HEK293 (cell line): ENCODE data around the gene TRMT61A.
"Not testable (repeated sequence)": the region's sequence is repeated elsewhere in the genome, so short reads cannot be mapped to it uniquely, and the experiment has no call there.

Source experiments
- CTCF ChIA-PET: fragments of 350-600 bp; formaldehyde crosslinking; extraction: SDS; loops from one replicate; lab custom pipeline; 2021; ENCODE audit warnings: antibody characterized with exemption; lab: Yijun Ruan, JAX
- POLR2A ChIA-PET: fragments of 300-600 bp; formaldehyde crosslinking; extraction: SDS; loops from one replicate; lab custom pipeline; 2020; ENCODE audit warnings: antibody characterized with exemption, inconsistent platforms; lab: Yijun Ruan, JAX
- H3K27ac ChIP-seq: fragments of 200-500 bp; sonication (Bioruptor generic); 2 replicates; pipeline ENCODE4 v1.5.1; 2014; ENCODE audit warnings: low read depth, low read length, control low read depth, inconsistent platforms; ENCODE audit errors: extremely low read depth
- H3K36me3 ChIP-seq, 2 experiments: fragments of 200-500 bp in 1 of 2; sonication (Bioruptor generic) in 1 of 2; 1 replicate in 1 of 2; 2 replicates in 1 of 2; pipeline ENCODE4 v1.5.1; 2014 to 2017; ENCODE audit warnings: inconsistent platforms in 2 of 2, low read length in 2 of 2; ENCODE audit not compliant: control insufficient read depth in 2 of 2, insufficient read depth in 1 of 2
- H3K4me1 ChIP-seq: fragments of 200-500 bp; sonication (Bioruptor generic); 2 replicates; pipeline ENCODE4 v1.5.1; 2014; ENCODE audit warnings: mild to moderate bottlenecking, low read length, inconsistent platforms; ENCODE audit not compliant: control insufficient read depth, insufficient read depth
- H3K4me3 ChIP-seq: 2 replicates; pipeline ENCODE4 v1.5.1; 2011; ENCODE audit warnings: low read depth, mild to moderate bottlenecking, control low read depth, low read length, moderate library complexity
- H3K9me3 ChIP-seq: fragments of 200-500 bp; sonication (Bioruptor generic); 2 replicates; pipeline ENCODE4 v1.5.1; 2014; ENCODE audit warnings: low read depth, low read length, inconsistent platforms; ENCODE audit not compliant: control insufficient read depth, insufficient read depth
- GLI4 ChIP-seq: fragments of 450-650 bp; formaldehyde crosslinking; IDR thresholded peaks from 2 replicates; pipeline ENCODE4 v1.5.1; 2016; ENCODE audit warnings: missing biosample characterization, missing genetic modification characterization
- HOXC10 ChIP-seq: sonication (generic); formaldehyde crosslinking; IDR thresholded peaks from 2 replicates; pipeline ENCODE4 v1.8.1; 2023; ENCODE audit warnings: mild to moderate bottlenecking, missing genetic modification reagents
- KLF8 ChIP-seq: fragments of 450-650 bp; formaldehyde crosslinking; IDR thresholded peaks from 2 replicates; pipeline ENCODE4 v1.5.1; 2016; ENCODE audit warnings: missing biosample characterization, missing genetic modification characterization
- OSR2 ChIP-seq: fragments of 450-650 bp; formaldehyde crosslinking; IDR thresholded peaks from 2 replicates; pipeline ENCODE4 v1.5.1; 2016; ENCODE audit warnings: missing biosample characterization, missing genetic modification characterization
- SP2 ChIP-seq: fragments of 450-650 bp; formaldehyde crosslinking; IDR thresholded peaks from 2 replicates; pipeline ENCODE4 v1.5.1; 2016; ENCODE audit warnings: missing biosample characterization, missing genetic modification characterization
- ZBTB20 ChIP-seq: fragments of 450-650 bp; formaldehyde crosslinking; IDR thresholded peaks from 2 replicates; pipeline ENCODE4 v1.5.1; 2016; ENCODE audit warnings: missing biosample characterization, missing genetic modification characterization
- ZFP69B ChIP-seq: fragments of 450-650 bp; formaldehyde crosslinking; IDR thresholded peaks from 2 replicates; pipeline ENCODE4 v1.5.1; 2016; ENCODE audit warnings: missing biosample characterization, missing genetic modification characterization
- ZNF112 ChIP-seq: fragments of 450-650 bp; formaldehyde crosslinking; IDR thresholded peaks from 2 replicates; pipeline ENCODE4 v1.5.0; 2017; ENCODE audit warnings: missing biosample characterization, missing genetic modification characterization
- ZNF175 ChIP-seq: fragments of 450-650 bp; formaldehyde crosslinking; IDR thresholded peaks from 2 replicates; pipeline ENCODE4 v1.5.1; 2016; ENCODE audit warnings: missing biosample characterization, missing genetic modification characterization
- ZNF433 ChIP-seq: fragments of 450-650 bp; formaldehyde crosslinking; IDR thresholded peaks from 2 replicates; pipeline ENCODE4 v1.5.1; 2016; ENCODE audit warnings: missing biosample characterization, missing genetic modification characterization, low read depth
- ZNF510 ChIP-seq: fragments of 450-650 bp; formaldehyde crosslinking; IDR thresholded peaks from 2 replicates; pipeline ENCODE4 v1.5.1; 2018; ENCODE audit warnings: mild to moderate bottlenecking, missing genetic modification characterization, missing biosample characterization; ENCODE audit not compliant: insufficient replicate concordance
- ZNF555 ChIP-seq: fragments of 450-650 bp; formaldehyde crosslinking; conservative IDR thresholded peaks from 2 replicates; pipeline ENCODE4 v1.5.1; 2017; ENCODE audit warnings: missing biosample characterization, mild to moderate bottlenecking, missing genetic modification characterization, inconsistent platforms
- ZNF558 ChIP-seq: fragments of 450-650 bp; formaldehyde crosslinking; IDR thresholded peaks from 2 replicates; pipeline ENCODE4 v1.5.1; 2016; ENCODE audit warnings: missing biosample characterization, missing genetic modification characterization
- ZNF600 ChIP-seq: fragments of 450-650 bp; formaldehyde crosslinking; IDR thresholded peaks from 2 replicates; pipeline ENCODE4 v1.5.1; 2016; ENCODE audit warnings: missing biosample characterization, missing genetic modification characterization
- ZNF660 ChIP-seq: fragments of 450-650 bp; IDR thresholded peaks from 2 replicates; pipeline ENCODE4 v1.5.1; 2018; ENCODE audit warnings: missing biosample characterization, mild to moderate bottlenecking, missing genetic modification characterization
- ZXDB ChIP-seq: fragments of 450-650 bp; formaldehyde crosslinking; IDR thresholded peaks from 2 replicates; pipeline ENCODE4 v1.5.1; 2016; ENCODE audit warnings: missing biosample characterization, missing genetic modification characterization
- TF ChIP-seq, protein P1 (sequence below): fragments of 450-650 bp; formaldehyde crosslinking; conservative IDR thresholded peaks from 2 replicates; pipeline ENCODE4 v1.5.1; 2016; ENCODE audit warnings: low read depth, missing biosample characterization, missing genetic modification characterization
- TF ChIP-seq, protein P2 (sequence below): fragments of 450-650 bp; formaldehyde crosslinking; optimal IDR thresholded peaks from 2 replicates; pipeline ENCODE3; 2016; ENCODE audit warnings: missing biosample characterization, mild to moderate bottlenecking, missing genetic modification characterization
- TF ChIP-seq, protein P3 (sequence below): fragments of 450-650 bp; formaldehyde crosslinking; IDR thresholded peaks from 2 replicates; pipeline ENCODE4 v1.5.1; 2016; ENCODE audit warnings: missing biosample characterization, missing genetic modification characterization

TRMT61A gene

GRCh38 chr14:103509864-103510723 is 18.9 kb upstream of the TRMT61A start (continued):
- TF ChIP-seq, protein P1, sequence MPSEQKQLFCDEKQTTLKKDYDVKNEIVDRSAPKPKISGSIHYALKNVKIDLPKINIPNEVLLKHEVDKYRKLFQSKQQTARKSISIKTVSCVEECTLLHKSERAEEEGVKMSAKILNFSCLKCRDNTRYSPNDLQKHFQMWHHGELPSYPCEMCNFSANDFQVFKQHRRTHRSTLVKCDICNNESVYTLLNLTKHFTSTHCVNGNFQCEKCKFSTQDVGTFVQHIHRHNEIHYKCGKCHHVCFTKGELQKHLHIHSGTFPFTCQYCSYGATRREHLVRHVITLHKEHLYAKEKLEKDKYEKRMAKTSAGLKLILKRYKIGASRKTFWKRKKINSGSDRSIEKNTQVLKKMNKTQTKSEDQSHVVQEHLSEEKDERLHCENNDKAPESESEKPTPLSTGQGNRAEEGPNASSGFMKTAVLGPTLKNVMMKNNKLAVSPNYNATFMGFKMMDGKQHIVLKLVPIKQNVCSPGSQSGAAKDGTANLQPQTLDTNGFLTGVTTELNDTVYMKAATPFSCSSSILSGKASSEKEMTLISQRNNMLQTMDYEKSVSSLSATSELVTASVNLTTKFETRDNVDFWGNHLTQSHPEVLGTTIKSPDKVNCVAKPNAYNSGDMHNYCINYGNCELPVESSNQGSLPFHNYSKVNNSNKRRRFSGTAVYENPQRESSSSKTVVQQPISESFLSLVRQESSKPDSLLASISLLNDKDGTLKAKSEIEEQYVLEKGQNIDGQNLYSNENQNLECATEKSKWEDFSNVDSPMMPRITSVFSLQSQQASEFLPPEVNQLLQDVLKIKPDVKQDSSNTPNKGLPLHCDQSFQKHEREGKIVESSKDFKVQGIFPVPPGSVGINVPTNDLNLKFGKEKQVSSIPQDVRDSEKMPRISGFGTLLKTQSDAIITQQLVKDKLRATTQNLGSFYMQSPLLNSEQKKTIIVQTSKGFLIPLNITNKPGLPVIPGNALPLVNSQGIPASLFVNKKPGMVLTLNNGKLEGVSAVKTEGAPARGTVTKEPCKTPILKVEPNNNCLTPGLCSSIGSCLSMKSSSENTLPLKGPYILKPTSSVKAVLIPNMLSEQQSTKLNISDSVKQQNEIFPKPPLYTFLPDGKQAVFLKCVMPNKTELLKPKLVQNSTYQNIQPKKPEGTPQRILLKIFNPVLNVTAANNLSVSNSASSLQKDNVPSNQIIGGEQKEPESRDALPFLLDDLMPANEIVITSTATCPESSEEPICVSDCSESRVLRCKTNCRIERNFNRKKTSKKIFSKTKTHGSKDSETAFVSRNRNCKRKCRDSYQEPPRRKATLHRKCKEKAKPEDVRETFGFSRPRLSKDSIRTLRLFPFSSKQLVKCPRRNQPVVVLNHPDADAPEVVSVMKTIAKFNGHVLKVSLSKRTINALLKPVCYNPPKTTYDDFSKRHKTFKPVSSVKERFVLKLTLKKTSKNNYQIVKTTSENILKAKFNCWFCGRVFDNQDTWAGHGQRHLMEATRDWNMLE (tag by site-specific recombination) = no peak

- CTCF ChIA-PET = interaction anchor here (0.7 to 1.6 kb wide), 5 partner anchors 8 to 1591 kb away, joined by 3 to 5 read pairs (median 4); no protein-coding TSS in a partner anchor
Observed at GRCh38 chr14:103510724-103511693, 18.0 kb upstream of the TRMT61A start.

GRCh38 chr14:103512180-103512579 is 16.8 kb upstream of the TRMT61A start:
- H3K9me3 ChIP-seq, H3K4me3 ChIP-seq, POLR2A ChIA-PET, H3K4me1 ChIP-seq: not testable (repeated sequence)
- CTCF ChIA-PET = interaction anchor here (1.6 kb wide), 1 partner anchor 33 kb away, joined by 5 read pairs; no protein-coding TSS in a partner anchor
- Histone ChIP-seq H3K27ac (peak overlapping the region; percentile 62), H3K36me3 (peaks cover 3 to 38% of the 10 kb centered on the region in 2 experiments; a peak in 2 of 3 replicates)

More at GRCh38 chr14:103510724-103511693, 18.0 kb upstream of the TRMT61A start:
- Histone ChIP-seq H3K9me3 (no peaks in the 10 kb centered on the region), H3K27ac (no peak overlapping the region), H3K36me3 (peaks cover 3 to 45% of the 10 kb centered on the region in 2 experiments; a peak in 2 of 3 replicates), H3K4me1 (0 out of 2 replicates have a peak, but pooled peaks cover 2% of the 10 kb centered on the region), H3K4me3 (no peak overlapping the region)
- TF ChIP-seq SP2 = no peak
- TF ChIP-seq GLI4 = no peak
- TF ChIP-seq ZFP69B (tag by site-specific recombination) = no peak
- no peak for TF ChIP-seq KLF8
- TF ChIP-seq ZNF112 = no peak
- TF ChIP-seq ZXDB (tag by site-specific recombination) = no peak
- TF ChIP-seq, protein P2, sequence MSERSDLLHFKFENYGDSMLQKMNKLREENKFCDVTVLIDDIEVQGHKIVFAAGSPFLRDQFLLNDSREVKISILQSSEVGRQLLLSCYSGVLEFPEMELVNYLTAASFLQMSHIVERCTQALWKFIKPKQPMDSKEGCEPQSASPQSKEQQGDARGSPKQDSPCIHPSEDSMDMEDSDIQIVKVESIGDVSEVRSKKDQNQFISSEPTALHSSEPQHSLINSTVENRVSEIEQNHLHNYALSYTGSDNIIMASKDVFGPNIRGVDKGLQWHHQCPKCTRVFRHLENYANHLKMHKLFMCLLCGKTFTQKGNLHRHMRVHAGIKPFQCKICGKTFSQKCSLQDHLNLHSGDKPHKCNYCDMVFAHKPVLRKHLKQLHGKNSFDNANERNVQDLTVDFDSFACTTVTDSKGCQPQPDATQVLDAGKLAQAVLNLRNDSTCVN (tag by site-specific recombination) = no peak
- no peak for TF ChIP-seq ZNF175 (tag by site-specific recombination)
- TF ChIP-seq ZNF600 (tag by site-specific recombination) = no peak
- TF ChIP-seq HOXC10 (CRISPR knock-in tag) = no peak
- TF ChIP-seq, protein P3, sequence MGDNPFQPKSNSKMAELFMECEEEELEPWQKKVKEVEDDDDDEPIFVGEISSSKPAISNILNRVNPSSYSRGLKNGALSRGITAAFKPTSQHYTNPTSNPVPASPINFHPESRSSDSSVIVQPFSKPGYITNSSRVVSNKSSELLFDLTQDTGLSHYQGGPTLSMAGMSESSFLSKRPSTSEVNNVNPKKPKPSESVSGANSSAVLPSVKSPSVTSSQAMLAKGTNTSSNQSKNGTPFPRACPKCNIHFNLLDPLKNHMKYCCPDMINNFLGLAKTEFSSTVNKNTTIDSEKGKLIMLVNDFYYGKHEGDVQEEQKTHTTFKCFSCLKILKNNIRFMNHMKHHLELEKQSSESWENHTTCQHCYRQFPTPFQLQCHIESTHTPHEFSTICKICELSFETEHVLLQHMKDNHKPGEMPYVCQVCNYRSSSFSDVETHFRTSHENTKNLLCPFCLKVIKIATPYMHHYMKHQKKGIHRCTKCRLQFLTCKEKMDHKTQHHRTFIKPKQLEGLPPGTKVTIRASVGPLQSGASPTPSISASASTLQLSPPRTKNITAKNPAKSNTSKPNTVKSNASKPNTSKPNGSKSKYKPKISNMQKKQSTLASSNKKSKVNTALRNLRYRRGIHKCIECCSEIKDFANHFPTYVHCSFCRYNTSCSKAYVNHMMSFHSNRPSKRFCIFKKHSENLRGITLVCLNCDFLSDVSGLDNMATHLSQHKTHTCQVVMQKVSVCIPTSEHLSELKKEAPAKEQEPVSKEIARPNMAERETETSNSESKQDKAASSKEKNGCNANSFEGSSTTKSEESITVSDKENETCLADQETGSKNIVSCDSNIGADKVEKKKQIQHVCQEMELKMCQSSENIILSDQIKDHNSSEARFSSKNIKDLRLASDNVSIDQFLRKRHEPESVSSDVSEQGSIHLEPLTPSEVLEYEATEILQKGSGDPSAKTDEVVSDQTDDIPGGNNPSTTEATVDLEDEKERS (tag by site-specific recombination) = no peak
- TF ChIP-seq ZBTB20 (tag by site-specific recombination) = no peak
- TF ChIP-seq ZNF555 (tag by site-specific recombination) = no peak
- no peak for TF ChIP-seq ZNF510 (tag by site-specific recombination)
- no peak for TF ChIP-seq OSR2 (tag by site-specific recombination)
- no peak for TF ChIP-seq ZNF433 (tag by site-specific recombination)
- TF ChIP-seq ZNF660 (tag by site-specific recombination) = no peak
- no peak for TF ChIP-seq ZNF558 (tag by site-specific recombination)
- POLR2A ChIA-PET = interaction anchor here (1.0 kb wide), 1 partner anchor 19 kb away, joined by 3 read pairs; the partner anchor contains the start of gene TRMT61A
